GM03348 (cell line): Measurements from ENCODE around the gene LGALS9B.
"Not testable (repeated sequence)": the region's sequence is repeated elsewhere in the genome, so short reads cannot be mapped to it uniquely, and the experiment has no call there.

ENCODE experiments used
- DNase-seq: peaks from one replicate; pipeline ENCODE4 v3.0.0; 2012; ENCODE audit warnings: low spot score

Gene LGALS9B

GRCh38 chr17:20466999-20467398 lies 340 bp downstream of the LGALS9B start:
- not testable (repeated sequence) for DNase-seq

GRCh38 chr17:20466553-20466952 lies 786 bp downstream of the LGALS9B start:
- DNase-seq = not testable (repeated sequence)

- not testable (repeated sequence) for DNase-seq
These were observed 1.8 kb downstream of the LGALS9B start for GRCh38 chr17:20465535-20465934.

- not testable (repeated sequence) for DNase-seq
These were observed 2.4 kb downstream of the LGALS9B start for GRCh38 chr17:20464854-20465414.

GRCh38 chr17:20462158-20462557 lies 5.2 kb downstream of the LGALS9B start:
- DNase-seq = not testable (repeated sequence)

- DNase-seq = not testable (repeated sequence)
These were observed 9.4 kb downstream of the LGALS9B start for GRCh38 chr17:20457848-20458381.

GRCh38 chr17:20455106-20455505 lies 12.2 kb downstream of the LGALS9B start:
- not testable (repeated sequence) for DNase-seq

GRCh38 chr17:20453820-20454434 lies 13.4 kb downstream of the LGALS9B start:
- DNase-seq = not testable (repeated sequence)

GRCh38 chr17:20450852-20451251 lies 16.5 kb downstream of the LGALS9B start:
- DNase-seq = not testable (repeated sequence)

GRCh38 chr17:20447534-20448321 lies 19.6 kb downstream of the LGALS9B start:
- DNase-seq = not testable (repeated sequence)

- DNase-seq = not testable (repeated sequence)
These were observed 20.4 kb downstream of the LGALS9B start for GRCh38 chr17:20446895-20447294.

- not testable (repeated sequence) for DNase-seq
These were observed 22.6 kb downstream of the LGALS9B start for GRCh38 chr17:20444581-20445236.

GRCh38 chr17:20444173-20444572 lies 23.2 kb downstream of the LGALS9B start:
- DNase-seq = not testable (repeated sequence)

- DNase-seq = not testable (repeated sequence)
These were observed 23.7 kb downstream of the LGALS9B start for GRCh38 chr17:20443632-20444031.

- DNase-seq = not testable (repeated sequence)
These were observed 26.7 kb downstream of the LGALS9B start for GRCh38 chr17:20440665-20441064.

- not testable (repeated sequence) for DNase-seq
These were observed 32.2 kb downstream of the LGALS9B start for GRCh38 chr17:20435166-20435565.

GRCh38 chr17:20433382-20433781 lies 34.0 kb downstream of the LGALS9B start:
- DNase-seq = not testable (repeated sequence)

GRCh38 chr17:20427264-20427663 lies 40.1 kb downstream of the LGALS9B start:
- DNase-seq = not testable (repeated sequence)

- not testable (repeated sequence) for DNase-seq
These were observed 44.5 kb downstream of the LGALS9B start for GRCh38 chr17:20422826-20423225.

GRCh38 chr17:20418838-20419237 lies 48.5 kb downstream of the LGALS9B start:
- not testable (repeated sequence) for DNase-seq

- not testable (repeated sequence) for DNase-seq
These were observed 49.8 kb downstream of the LGALS9B start for GRCh38 chr17:20417492-20418080.
